ENCODE results near the gene SH3BP5.

The SH3BP5 gene

GRCh38 chr3:15268033-15268631 lies 64.3 kb downstream of the SH3BP5 start:
- no peak overlapping the region for H3K27ac ChIP-seq (ENCODE audit: low read length)
- H3K4me2 ChIP-seq (ENCODE audit: low read depth, low read length): no peak overlapping the region
- no peaks in the 10 kb centered on the region for H4K20me1 ChIP-seq (ENCODE audit: insufficient read depth, low read length)
- H2AFZ ChIP-seq (ENCODE audit: low read length): no peak overlapping the region
- H3K4me1 ChIP-seq (ENCODE audit: low read length): no peaks in the 10 kb centered on the region
- H3K27me3 ChIP-seq (replicated peaks; ENCODE audit: insufficient read depth, low read length): no peaks in the 10 kb centered on the region
- no peak overlapping the region for H3K4me3 ChIP-seq (ENCODE audit: low read length)
- no peaks in the 10 kb centered on the region for H3K79me2 ChIP-seq (ENCODE audit: low read length)
- H3K9me2 ChIP-seq (replicated peaks; ENCODE audit: insufficient read depth, low read length): no peaks in the 10 kb centered on the region
- H3F3A ChIP-seq (ENCODE audit: insufficient read depth, low read length): no peaks in the 10 kb centered on the region
- H3K9me3 ChIP-seq (replicated peaks; ENCODE audit: insufficient read depth, low read length): no peaks in the 10 kb centered on the region
- TF ChIP-seq, protein P1, sequence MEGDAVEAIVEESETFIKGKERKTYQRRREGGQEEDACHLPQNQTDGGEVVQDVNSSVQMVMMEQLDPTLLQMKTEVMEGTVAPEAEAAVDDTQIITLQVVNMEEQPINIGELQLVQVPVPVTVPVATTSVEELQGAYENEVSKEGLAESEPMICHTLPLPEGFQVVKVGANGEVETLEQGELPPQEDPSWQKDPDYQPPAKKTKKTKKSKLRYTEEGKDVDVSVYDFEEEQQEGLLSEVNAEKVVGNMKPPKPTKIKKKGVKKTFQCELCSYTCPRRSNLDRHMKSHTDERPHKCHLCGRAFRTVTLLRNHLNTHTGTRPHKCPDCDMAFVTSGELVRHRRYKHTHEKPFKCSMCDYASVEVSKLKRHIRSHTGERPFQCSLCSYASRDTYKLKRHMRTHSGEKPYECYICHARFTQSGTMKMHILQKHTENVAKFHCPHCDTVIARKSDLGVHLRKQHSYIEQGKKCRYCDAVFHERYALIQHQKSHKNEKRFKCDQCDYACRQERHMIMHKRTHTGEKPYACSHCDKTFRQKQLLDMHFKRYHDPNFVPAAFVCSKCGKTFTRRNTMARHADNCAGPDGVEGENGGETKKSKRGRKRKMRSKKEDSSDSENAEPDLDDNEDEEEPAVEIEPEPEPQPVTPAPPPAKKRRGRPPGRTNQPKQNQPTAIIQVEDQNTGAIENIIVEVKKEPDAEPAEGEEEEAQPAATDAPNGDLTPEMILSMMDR (IDR thresholded peaks at IDR 0.05; ENCODE audit: low read length): peak; percentile 97
- no peak for TF ChIP-seq EZH2 (optimal IDR thresholded peaks at IDR 0.05; ENCODE audit: low read depth, low read length)
- no peak overlapping the region for H3K9ac ChIP-seq (ENCODE audit: low read length)
- no peaks in the 10 kb centered on the region for H3K36me3 ChIP-seq (replicated peaks; ENCODE audit: insufficient read depth, low read length)
- DNase-seq: peak; percentile 83

DNA sequence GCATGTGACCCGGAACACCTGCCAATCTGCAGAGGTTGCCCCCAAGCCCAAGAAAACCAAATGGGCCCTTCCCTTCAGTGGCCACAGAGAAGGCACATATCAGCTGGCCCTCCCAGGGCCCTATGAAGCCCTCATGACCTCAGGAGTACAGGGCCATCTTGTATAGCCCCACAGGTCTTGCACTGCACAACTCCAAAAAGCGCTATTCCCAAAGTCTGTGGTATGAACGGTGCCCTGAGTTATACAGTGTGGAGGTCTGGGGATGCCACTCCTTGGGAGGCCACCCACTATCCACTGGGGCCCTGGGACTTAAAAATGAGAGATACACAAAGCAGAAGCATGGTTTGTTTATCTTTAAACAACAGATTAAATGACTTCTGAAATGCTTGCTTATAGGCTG lies 64.9 kb downstream of the SH3BP5 start:
- TF ChIP-seq, protein P1 (IDR thresholded peaks at IDR 0.05; ENCODE audit: low read length): no peak
- TF ChIP-seq EZH2phosphoT487 (IDR thresholded peaks at IDR 0.05; ENCODE audit: low read length): no peak
- TF ChIP-seq EZH2 (optimal IDR thresholded peaks at IDR 0.05; ENCODE audit: low read depth, low read length): no peak
- no peak overlapping the region for H2AFZ ChIP-seq (ENCODE audit: low read length)
- H3K9ac ChIP-seq (ENCODE audit: low read length): no peak overlapping the region
- no peak overlapping the region for H3K27ac ChIP-seq (ENCODE audit: low read length)
- no peak overlapping the region for H3K4me2 ChIP-seq (ENCODE audit: low read depth, low read length)
- H3K27me3 ChIP-seq (replicated peaks; ENCODE audit: insufficient read depth, low read length): no peaks in the 10 kb centered on the region
- no peaks in the 10 kb centered on the region for H3K36me3 ChIP-seq (replicated peaks; ENCODE audit: insufficient read depth, low read length)
- H3K9me2 ChIP-seq (replicated peaks; ENCODE audit: insufficient read depth, low read length): no peaks in the 10 kb centered on the region
- H3K4me3 ChIP-seq (ENCODE audit: low read length): no peak overlapping the region
- H3K79me2 ChIP-seq (ENCODE audit: low read length): no peaks in the 10 kb centered on the region
- no peak for DNase-seq
- no peaks in the 10 kb centered on the region for H3F3A ChIP-seq (ENCODE audit: insufficient read depth, low read length)
- H4K20me1 ChIP-seq (ENCODE audit: insufficient read depth, low read length): no peaks in the 10 kb centered on the region
- no peaks in the 10 kb centered on the region for H3K4me1 ChIP-seq (ENCODE audit: low read length)
- H3K9me3 ChIP-seq (replicated peaks; ENCODE audit: insufficient read depth, low read length): no peaks in the 10 kb centered on the region

GRCh38 chr3:15266510-15267376 lies 65.6 kb downstream of the SH3BP5 start:
- DNase-seq: no peak
- no peak overlapping the region for H3K9ac ChIP-seq (ENCODE audit: low read length)

More at GRCh38 chr3:15266510-15267376, 65.6 kb downstream of the SH3BP5 start:
- Histone ChIP-seq H3K79me2 (ENCODE audit: low read length) (no peaks in the 10 kb centered on the region), H3K9me3 (replicated peaks; ENCODE audit: insufficient read depth, low read length) (no peaks in the 10 kb centered on the region), H3K9me2 (replicated peaks; ENCODE audit: insufficient read depth, low read length) (no peaks in the 10 kb centered on the region), H3K4me2 (ENCODE audit: low read depth, low read length) (no peak overlapping the region), H3K27ac (ENCODE audit: low read length) (no peak overlapping the region), H3K4me3 (ENCODE audit: low read length) (no peak overlapping the region), H3K36me3 (replicated peaks; ENCODE audit: insufficient read depth, low read length) (no peaks in the 10 kb centered on the region), H3K27me3 (replicated peaks; ENCODE audit: insufficient read depth, low read length) (no peaks in the 10 kb centered on the region), H3F3A (ENCODE audit: insufficient read depth, low read length) (no peaks in the 10 kb centered on the region), H3K4me1 (ENCODE audit: low read length) (no peaks in the 10 kb centered on the region), H4K20me1 (ENCODE audit: insufficient read depth, low read length) (no peaks in the 10 kb centered on the region), H2AFZ (ENCODE audit: low read length) (no peak overlapping the region)
- no peak for TF ChIP-seq EZH2phosphoT487 (IDR thresholded peaks at IDR 0.05; ENCODE audit: low read length)
- TF ChIP-seq, protein P1 (IDR thresholded peaks at IDR 0.05; ENCODE audit: low read length): no peak
